ENCODE data around the gene MAG. TPM values are rescaled to one million over a fixed set of nuclear protein-coding genes. Genes with fewer than 3 reads are reported as not detected.

The MAG gene
- polyA plus RNA-seq, 3 donors, result 1.9 to 2.7 (median 2.3) TPM

GRCh38 chr19:35340431-35340830 is 48.5 kb downstream of the MAG start:
- no peak for DNase-seq (ENCODE audit: low read depth in 3 of 3, low spot score in 2 of 3)

- no peak for DNase-seq (ENCODE audit: low read depth in 3 of 3, low spot score in 2 of 3)
These were observed 49.0 kb downstream of the MAG start for GRCh38 chr19:35341006-35341405.

DNA sequence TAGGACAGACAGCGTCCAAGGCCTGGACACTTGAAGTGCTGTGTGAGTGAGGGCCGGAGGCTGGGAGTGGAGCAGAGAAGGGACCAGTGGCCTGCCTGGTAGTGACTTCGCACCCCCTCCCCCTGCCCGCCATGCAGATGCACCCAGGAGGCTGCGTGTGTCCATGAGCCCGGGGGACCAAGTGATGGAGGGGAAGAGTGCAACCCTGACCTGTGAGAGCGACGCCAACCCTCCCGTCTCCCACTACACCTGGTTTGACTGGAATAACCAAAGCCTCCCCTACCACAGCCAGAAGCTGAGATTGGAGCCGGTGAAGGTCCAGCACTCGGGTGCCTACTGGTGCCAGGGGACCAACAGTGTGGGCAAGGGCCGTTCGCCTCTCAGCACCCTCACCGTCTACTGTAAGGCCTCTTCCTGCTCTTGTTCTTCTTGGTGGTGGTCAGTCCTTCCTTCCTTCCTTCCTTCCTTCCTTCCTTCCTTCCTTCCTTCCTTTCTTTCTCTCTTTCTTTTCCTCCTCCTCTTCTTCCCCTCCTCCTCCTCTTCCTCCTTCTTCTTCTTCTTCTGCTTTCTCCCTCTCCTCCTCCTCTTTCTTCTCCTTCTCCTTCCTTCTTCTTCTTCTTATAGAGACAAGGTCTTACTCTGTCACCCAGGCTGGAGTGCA is 49.7 kb downstream of the MAG start:
- no peak for DNase-seq (ENCODE audit: low read depth in 3 of 3, low spot score in 2 of 3)

DNA sequence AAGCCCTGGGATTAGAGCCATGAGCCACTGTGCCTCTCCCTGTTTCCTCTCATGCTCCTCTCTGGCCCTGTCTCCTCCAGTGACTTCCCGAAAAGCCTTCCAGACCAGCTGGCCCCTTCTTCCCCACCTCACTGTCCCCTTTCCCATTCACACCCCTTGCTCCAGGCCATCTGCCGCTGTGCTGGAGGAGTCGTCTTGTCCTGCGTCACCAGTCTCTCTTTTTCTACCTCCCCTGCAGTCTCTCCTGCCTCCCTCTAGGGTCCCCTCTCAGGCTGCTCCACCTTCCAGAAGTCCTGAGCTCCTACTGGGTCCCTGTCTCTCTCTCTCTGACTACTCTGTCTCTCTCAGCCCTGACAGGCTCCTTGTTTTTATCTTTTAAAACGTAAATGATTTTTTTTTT is 50.5 kb downstream of the MAG start:
- DNase-seq (ENCODE audit: low read depth in 3 of 3, low spot score in 2 of 3), result no peak

- DNase-seq (ENCODE audit: low read depth in 3 of 3, low spot score in 2 of 3), result no peak
These were observed 52.6 kb downstream of the MAG start for GRCh38 chr19:35344511-35345031.

DNA sequence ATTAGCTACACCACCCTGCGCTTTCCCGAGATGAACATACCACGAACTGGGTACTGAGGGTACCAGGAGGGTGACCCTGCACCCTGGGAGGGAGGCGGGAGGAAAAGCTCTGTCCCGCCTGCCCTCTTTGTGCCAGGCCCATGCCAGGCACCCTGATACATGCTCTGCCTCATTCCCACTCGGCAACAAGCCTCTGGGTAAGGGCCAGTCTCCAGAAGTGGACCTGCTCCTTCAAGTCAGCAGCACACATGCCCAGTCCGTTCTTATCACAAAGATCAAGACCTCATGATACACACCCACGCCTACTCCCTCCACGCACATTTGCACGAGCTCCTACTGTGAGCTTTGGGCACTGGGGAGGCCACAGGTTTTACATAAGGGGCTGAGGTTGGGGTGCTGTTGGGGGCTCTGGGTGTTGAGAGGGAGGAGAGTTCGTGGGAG is 53.7 kb downstream of the MAG start:
- DNase-seq (ENCODE audit: low read depth in 3 of 3, low spot score in 2 of 3), result no peak

GRCh38 chr19:35346193-35347052 is 54.5 kb downstream of the MAG start:
- no peak for DNase-seq (ENCODE audit: low read depth in 3 of 3, low spot score in 2 of 3)

DNA sequence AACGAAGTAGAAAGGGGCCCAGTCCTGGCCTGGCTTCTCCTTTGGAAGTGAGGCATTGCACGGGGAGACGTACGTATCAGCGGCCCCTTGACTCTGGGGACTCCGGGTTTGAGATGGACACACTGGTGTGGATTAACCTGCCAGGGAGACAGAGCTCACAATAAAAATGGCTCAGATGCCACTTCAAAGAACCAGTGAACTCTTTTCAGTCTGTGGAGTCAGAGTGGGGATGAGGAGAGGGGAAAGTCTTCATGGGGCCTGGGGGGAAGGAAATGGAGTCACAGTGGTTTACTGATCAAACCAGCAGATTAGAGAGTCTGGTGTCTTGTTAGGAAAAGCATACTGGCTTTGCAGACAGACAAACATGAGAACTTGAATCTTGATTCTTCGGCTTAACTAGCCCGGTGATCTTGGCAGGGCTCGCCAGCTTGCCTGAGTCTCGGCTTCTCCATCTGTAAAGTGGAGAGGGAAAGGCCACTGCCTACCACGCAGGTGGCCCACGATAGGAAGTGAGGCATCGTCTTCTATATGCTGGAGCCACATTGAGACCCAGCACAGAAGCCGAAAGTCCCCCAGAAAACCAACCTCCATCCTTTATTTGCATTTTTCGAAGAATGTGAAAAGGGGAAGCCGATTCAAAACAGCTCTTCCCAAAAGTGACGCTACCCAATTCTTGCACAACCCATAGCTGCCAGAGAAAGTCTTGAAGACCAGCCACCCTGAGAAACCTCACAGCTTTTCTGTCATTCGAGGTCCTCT is 55.4 kb downstream of the MAG start, which contains the start of gene FFAR1:
Gene FFAR1, plus strand, starts transcription at position 732 of the 759 bp plus-strand sequence. CDS start 3,650 bp downstream, outside the sequence.
- no peak for DNase-seq (ENCODE audit: low read depth in 3 of 3, low spot score in 2 of 3)

DNA sequence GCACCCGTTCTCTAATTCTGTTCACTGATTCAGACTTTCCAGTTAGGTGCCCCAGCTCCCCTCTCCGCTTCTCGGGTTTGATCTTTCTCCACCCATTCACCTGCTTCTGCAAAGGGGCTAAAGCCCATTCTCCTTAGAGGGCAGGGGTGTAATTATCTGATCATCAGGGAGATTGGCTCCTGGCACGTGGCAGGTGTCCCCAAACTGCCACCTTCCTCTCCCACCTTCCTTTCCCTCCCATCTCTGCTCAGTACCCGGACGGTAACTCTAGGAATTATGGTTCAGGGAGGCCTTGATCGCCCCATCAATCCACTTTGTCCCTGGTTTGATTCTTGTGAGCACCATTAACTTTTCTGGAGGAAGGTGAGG is 56.0 kb downstream of the MAG start:
- DNase-seq (ENCODE audit: low read depth in 3 of 3, low spot score in 2 of 3), result no peak

DNA sequence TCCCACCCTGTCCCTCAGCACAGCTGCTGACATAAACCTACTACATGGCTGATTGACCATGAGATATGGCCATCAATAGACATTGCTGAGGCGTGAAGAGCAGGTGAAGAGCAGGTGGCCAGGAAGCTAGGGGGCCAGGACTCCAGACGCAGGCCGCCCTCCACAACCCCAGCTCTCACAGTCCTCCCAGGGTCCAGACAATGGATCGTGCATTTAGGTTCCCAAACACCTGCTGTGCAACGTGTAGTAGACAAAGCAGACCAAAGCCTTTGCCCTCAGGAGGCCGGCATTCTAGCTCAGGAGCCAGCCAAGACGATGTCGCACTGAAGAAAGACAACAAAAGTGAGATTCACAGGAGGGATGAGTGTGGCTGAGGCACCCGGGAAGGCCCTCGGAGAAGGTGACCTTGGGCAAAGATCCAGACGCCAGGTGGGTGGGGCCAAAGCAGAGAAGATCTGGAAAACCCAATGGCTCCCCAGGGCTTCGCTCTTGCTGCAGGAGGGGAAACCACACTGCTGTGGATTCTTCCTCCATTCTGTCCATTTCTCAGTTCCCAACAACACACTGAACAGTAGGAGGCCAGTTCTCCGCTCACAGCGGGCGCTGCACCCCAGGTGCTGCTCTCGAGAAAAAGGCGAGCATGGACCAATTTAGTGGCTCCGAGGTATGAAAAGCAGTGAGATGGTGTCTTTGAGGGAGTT is 57.1 kb downstream of the MAG start:
- no peak for DNase-seq (ENCODE audit: low read depth in 3 of 3, low spot score in 2 of 3)

DNA sequence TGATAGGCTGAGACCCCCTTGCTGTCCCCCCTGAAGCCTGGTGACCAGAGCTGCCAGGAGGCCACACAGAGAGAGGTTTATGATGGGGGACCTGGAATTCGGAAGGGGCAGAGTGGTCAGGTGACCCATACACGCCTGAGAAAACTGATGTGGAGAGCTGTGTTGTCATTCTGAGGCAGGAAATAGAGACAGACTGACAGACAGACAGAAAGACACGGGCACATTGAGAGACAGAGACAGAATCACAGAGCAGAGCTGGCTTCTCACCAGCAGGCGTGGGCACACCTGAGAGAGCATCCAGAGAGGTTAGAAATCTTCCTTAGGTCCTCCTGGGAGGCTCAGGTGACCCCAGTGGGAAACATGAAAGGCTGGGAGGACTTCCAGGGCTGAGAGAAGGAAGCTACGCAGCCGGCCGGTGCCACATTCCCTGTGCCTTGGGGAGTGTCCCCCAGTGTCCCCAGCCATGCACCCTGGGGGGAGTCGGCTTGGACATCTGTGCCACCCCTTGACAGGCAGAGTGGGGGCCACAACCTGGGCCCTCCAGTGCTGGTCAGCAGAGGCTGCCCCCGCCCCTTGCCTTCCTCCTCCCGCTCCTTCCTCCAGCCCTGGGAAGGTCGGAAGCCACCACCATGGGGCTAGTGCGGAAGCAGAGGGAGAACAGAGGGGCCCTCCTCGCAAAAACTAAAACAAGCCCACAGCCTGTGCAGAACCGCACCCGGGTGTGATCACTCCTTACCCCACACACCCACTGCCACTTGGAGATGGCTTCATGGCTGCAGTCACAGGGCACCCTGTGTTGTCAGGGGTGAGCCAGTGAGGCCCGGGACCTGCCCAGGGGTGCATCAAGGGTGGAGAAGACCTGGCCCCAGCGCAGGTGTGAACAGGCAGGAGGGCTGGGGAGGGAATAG is 57.9 kb downstream of the MAG start:
- no peak for DNase-seq (ENCODE audit: low read depth in 3 of 3, low spot score in 2 of 3)

DNA sequence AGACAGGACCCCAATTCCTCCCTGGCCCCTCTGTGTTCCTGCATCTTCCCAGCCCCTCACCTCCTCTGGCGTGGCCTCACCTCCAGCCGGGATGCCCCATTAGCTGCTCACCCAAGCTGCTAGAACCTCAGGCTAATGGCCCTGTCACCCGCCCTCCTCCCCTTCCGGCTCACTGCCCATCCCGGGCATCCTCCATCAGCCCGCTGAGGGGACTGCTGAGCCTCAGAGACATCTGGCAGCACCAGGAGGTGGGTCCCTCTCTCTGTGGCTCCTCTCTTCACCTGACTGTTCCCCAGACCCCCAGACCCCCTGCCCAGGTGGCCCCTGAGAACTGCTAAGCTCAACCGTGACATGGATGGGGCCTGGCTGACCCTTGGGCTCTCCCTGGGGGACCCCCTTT is 58.6 kb downstream of the MAG start:
- DNase-seq (ENCODE audit: low read depth in 3 of 3, low spot score in 2 of 3), result peak in 1 of 3 donors; percentile 32

GRCh38 chr19:35351411-35352176 is 59.6 kb downstream of the MAG start:
- no peak for DNase-seq (ENCODE audit: low read depth in 3 of 3, low spot score in 2 of 3)

GRCh38 chr19:35352177-35352447 is 60.2 kb downstream of the MAG start:
- DNase-seq (ENCODE audit: low read depth in 3 of 3, low spot score in 2 of 3), result no peak

DNA sequence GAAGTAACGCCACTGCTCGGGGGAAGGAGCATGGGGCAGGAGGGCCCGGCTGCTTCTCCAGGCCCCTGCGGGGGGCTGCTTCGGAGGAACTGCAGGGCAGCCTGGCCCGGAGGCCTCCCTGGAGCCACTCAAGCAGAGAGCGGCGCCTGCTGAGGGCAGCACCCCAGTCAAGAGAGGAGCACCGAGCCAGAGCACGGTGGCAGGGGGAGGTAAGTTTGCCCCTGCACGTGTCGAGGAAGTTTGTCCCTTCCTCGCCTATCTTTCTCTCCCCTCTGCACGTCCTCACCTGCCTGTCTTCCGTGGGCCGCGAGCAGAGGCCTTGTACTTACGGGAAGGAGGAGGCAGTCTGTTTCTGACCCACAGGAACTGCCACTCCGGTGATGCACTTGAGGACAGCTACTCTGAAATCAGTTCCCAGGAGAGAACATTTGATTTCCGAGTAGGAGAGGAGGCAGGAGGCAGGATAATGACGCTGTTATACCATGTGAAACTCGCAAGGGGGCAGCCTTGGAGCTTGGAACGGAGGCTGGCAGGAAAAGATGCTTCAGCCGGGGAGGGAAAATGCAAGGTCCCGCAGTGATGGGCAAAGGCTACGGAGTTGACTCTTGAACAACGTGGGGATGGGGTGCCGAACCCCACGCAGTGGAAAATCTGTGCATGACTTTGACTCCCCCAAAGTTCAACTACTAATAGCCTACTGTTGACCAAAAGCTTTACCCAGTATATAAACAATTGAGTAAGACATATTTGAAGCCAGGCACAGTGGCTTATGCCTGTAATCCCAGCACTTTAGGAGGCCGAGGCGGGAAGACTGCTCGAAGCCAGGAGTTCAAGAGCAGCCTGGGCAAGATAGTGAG is 60.7 kb downstream of the MAG start:
- peak; percentile 50 to 62 (median 53) for DNase-seq (ENCODE audit: low read depth in 3 of 3, low spot score in 2 of 3)

DNA sequence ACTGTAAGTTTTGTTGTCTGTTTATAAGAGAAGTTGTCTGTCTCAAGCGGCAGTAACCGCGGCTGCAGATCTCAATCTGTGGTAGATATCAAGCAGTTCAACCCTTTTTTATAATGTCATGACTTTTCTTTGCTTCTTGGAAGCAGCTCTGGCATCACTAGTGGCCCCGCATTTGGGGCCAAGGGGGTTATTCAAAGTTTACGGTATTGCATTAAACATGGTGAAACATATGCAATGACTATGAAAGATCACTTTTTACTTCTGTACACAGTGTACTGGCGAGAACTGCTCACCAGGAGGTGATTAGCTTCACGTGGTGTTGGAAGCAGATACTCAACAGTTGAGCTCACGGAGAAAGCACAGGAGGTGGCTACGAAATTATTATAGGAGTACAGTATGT is 61.7 kb downstream of the MAG start:
- DNase-seq (ENCODE audit: low read depth in 3 of 3, low spot score in 2 of 3), result no peak

GRCh38 chr19:35354898-35355297 is 62.9 kb downstream of the MAG start:
- DNase-seq (ENCODE audit: low read depth in 3 of 3, low spot score in 2 of 3), result no peak
